Lung (tissue), 12 donors: Measurements from ENCODE around the gene RBM18. TPM values are rescaled to one million over a fixed set of nuclear protein-coding genes. Genes with fewer than 3 reads are reported as not detected.

Experiments
- ATAC-seq: fragments of 200-7000 bp; cut with Tn5 transposase; one replicate; pipeline ENCODE4 v1.9.1; 2020; ENCODE audit warnings: moderate number of reproducible peaks; ENCODE audit not compliant: insufficient read depth, low FRiP score
- DNase-seq, 3 donors: peaks; one replicate each; pipeline ENCODE4 v3.0.0-alpha.2; 2013 to 2017
- H3K27ac ChIP-seq, 2 donors: one replicate each; pipeline ENCODE4 v1.5.1; 2013; ENCODE audit warnings: mild to moderate bottlenecking in 2 of 2, moderate library complexity in 2 of 2, control low read depth in 1 of 2, inconsistent platforms in 1 of 2, low read depth in 1 of 2, low read length in 1 of 2
- H3K27me3 ChIP-seq, 3 donors: one replicate each; pipeline ENCODE4 v1.5.1; 2013; ENCODE audit warnings: low read length in 2 of 3; ENCODE audit not compliant: control insufficient read depth in 3 of 3, insufficient read depth in 3 of 3
- H3K36me3 ChIP-seq, 4 donors: one replicate each; pipeline ENCODE4 v1.5.1; 2013; ENCODE audit warnings: low read length in 4 of 4, mild to moderate bottlenecking in 1 of 4, moderate library complexity in 1 of 4; ENCODE audit not compliant: control insufficient read depth in 4 of 4, insufficient read depth in 4 of 4
- H3K4me1 ChIP-seq, 5 donors: one replicate each; pipeline ENCODE4 v1.5.1; 2013; ENCODE audit warnings: low read length in 5 of 5, mild to moderate bottlenecking in 2 of 5, moderate library complexity in 1 of 5; ENCODE audit not compliant: control insufficient read depth in 5 of 5, insufficient read depth in 5 of 5
- H3K4me3 ChIP-seq: one replicate; pipeline ENCODE4 v1.5.1; 2013; ENCODE audit warnings: mild to moderate bottlenecking, control low read depth, moderate library complexity
- H3K9ac ChIP-seq, 2 donors: one replicate each; pipeline ENCODE4 v1.5.1; 2013; ENCODE audit warnings: low read length in 2 of 2, control low read depth in 1 of 2; ENCODE audit not compliant: insufficient read depth in 1 of 2
- H3K9me3 ChIP-seq, 4 donors: one replicate each; pipeline ENCODE4 v1.5.1; 2013; ENCODE audit warnings: low read length in 3 of 4, mild to moderate bottlenecking in 1 of 4, moderate library complexity in 1 of 4; ENCODE audit not compliant: control insufficient read depth in 4 of 4, insufficient read depth in 3 of 4
- WGBS, 2 donors: extraction: QIAGEN DNeasy Blood & Tissue Kit; methylation state at CpG; one replicate each; pipeline ENCODE4 v1.1.7; 2013; 5-methylcytosine and 5-hydroxymethylcytosine counted together
- polyA plus RNA-seq, 2 donors: library from polyadenylated mRNA; stranded (reverse); fragments of 200-250 nt; gene quantifications; one replicate each; pipeline ENCODE4 v1.2.1, GENCODE V29; 2013
- total RNA-seq, 2 donors: library from RNA; depleted of rRNA in 1 of 2; stranded (reverse); fragments of >200 nt in 1 of 2; gene quantifications; one replicate each; pipeline ENCODE4 v1.2.1, GENCODE V29; 2014 to 2021
- TF ChIP-seq, protein P1 (sequence below): IDR thresholded peaks from 2 replicates; pipeline ENCODE4 v1.5.1; 2012; ENCODE audit warnings: mild to moderate bottlenecking; ENCODE audit errors: control extremely low read depth, extremely low read depth
- donor health status: control.
- donor health status: control.
- donor health status: Bipolar disorder and iron deficiency.
- donor health status: healthy.
- donor health status: DM: yes; HTN: yes; CAD: no.

RBM18 gene
- total and polyA plus RNA-seq, 4 donors: 5.5 to 20.5 (median 12.4) TPM

DNA sequence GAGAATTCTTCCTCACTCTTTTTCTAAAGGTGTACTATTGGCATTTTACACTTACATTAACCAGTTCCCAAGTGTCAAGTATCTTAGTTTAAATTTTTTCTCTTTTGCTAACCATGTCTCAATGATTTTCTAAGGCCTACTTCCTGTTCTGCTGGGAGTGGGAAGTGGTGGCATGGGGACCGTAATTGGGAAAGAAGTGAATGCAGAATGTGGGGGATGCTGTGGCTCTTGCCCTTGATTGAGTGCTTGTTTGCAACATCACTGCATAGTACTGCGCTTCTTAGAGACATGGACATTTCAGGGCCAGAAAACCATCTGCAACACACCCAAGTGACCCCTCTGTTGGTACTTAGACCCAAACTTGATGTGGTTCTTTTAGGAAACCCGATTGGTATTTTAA is 32.9 kb upstream of the RBM18 start:
- 54 to 87% methylated on average over 3 of the region's 3 CpGs for WGBS, 2 donors
- ATAC-seq (no peak), DNase-seq (no peak)
- Histone ChIP-seq H3K9ac (no peak overlapping the region), H3K36me3 (peaks cover 9 to 30% (median 12%) of the 10 kb centered on the region in 4 donors), H3K4me3 (no peak overlapping the region), H3K27me3 (no peaks in the 10 kb centered on the region), H3K4me1 (no peaks in the 10 kb centered on the region), H3K27ac (no peak overlapping the region), H3K9me3 (no peaks in the 10 kb centered on the region)
- TF ChIP-seq, protein P1, sequence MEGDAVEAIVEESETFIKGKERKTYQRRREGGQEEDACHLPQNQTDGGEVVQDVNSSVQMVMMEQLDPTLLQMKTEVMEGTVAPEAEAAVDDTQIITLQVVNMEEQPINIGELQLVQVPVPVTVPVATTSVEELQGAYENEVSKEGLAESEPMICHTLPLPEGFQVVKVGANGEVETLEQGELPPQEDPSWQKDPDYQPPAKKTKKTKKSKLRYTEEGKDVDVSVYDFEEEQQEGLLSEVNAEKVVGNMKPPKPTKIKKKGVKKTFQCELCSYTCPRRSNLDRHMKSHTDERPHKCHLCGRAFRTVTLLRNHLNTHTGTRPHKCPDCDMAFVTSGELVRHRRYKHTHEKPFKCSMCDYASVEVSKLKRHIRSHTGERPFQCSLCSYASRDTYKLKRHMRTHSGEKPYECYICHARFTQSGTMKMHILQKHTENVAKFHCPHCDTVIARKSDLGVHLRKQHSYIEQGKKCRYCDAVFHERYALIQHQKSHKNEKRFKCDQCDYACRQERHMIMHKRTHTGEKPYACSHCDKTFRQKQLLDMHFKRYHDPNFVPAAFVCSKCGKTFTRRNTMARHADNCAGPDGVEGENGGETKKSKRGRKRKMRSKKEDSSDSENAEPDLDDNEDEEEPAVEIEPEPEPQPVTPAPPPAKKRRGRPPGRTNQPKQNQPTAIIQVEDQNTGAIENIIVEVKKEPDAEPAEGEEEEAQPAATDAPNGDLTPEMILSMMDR: no peak

DNA sequence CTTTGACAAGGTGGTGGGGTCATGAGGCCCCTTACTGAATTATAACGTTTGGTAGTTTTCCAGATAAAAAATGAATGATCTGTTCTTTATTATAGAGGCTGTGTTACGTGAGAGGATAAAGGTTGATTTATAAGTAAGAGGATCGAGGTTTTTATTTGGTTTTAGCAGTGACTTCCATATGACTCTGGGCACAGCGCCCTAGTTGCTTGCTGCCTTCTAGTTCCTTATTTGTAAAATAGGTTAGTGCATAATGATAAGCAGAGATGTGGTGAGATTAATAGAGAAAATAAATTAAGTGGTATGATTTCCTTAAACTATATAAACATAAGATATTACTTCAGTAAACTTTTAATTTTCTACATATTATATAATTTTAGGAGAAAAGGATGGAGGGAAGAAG is 29.9 kb upstream of the RBM18 start:
- peaks cover 17 to 53% (median 20%) of the 10 kb centered on the region in 4 donors for H3K36me3 ChIP-seq
- no peaks in the 10 kb centered on the region for H3K9me3 ChIP-seq
- DNase-seq: no peak

DNA sequence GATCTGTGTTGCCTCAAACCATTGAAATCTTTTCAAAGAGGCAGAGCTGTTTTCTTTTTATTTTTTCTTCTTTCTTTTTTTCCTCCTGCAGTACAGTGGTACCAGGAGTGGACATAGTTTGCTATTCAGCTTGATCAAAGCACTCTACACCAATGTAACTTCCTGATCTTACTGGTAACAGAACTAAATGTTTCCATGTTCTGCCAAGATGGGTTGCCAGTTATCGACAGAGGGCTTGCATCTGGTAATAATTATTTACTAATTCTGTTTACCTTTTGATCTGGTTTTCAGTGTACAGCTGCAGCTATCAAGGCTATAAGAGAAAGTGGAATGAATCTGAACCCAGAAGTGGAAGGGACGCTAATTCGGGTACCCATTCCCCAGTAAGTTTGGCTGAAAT is 26.8 kb upstream of the RBM18 start:
- ATAC-seq: no peak
- H3K27ac ChIP-seq: no peak overlapping the region

More for the DNA sequence above, 29.9 kb upstream of the RBM18 start:
- Histone ChIP-seq H3K27me3 (no peaks in the 10 kb centered on the region), H3K27ac (no peak overlapping the region), H3K4me3 (no peak overlapping the region), H3K9ac (no peak overlapping the region), H3K4me1 (peaks cover 0 to 8% (median 0%) of the 10 kb centered on the region in 5 donors)
- TF ChIP-seq, protein P1: no peak
- no peak for ATAC-seq
- WGBS, 2 donors: 71 to 76% methylated on average over 4 of the region's 4 CpGs

More for the DNA sequence above, 26.8 kb upstream of the RBM18 start:
- Histone ChIP-seq H3K4me1 (peaks cover 0 to 8% (median 0%) of the 10 kb centered on the region in 5 donors), H3K9me3 (no peaks in the 10 kb centered on the region), H3K4me3 (no peak overlapping the region), H3K27me3 (no peaks in the 10 kb centered on the region), H3K36me3 (peaks cover 11 to 60% (median 23%) of the 10 kb centered on the region in 4 donors), H3K9ac (no peak overlapping the region)
- no peak for DNase-seq
- WGBS, 2 donors: 91 to 92% methylated on average over 3 of the region's 3 CpGs
- TF ChIP-seq, protein P1: no peak
